IPS DF 6.9 (cell line): ENCODE data around the gene CASP9.

Source experiments
- DNase-seq: peaks from one replicate; pipeline ENCODE4 v3.0.0-alpha.2; 2013; ENCODE audit warnings: low read depth, low spot score
- H3K27ac ChIP-seq: one replicate; pipeline ENCODE4 v1.5.1; 2013; ENCODE audit warnings: low read length, control low read depth
- H3K27me3 ChIP-seq: 2 replicates; pipeline ENCODE4 v1.6.1; 2013; ENCODE audit warnings: mild to moderate bottlenecking, low read length; ENCODE audit not compliant: control insufficient read depth, insufficient read depth
- H3K36me3 ChIP-seq: 2 replicates; pipeline ENCODE4 v1.6.1; 2013; ENCODE audit warnings: low read length; ENCODE audit not compliant: control insufficient read depth, insufficient read depth
- H3K4me1 ChIP-seq: 2 replicates; pipeline ENCODE4 v1.6.1; 2013; ENCODE audit warnings: low read length; ENCODE audit not compliant: control insufficient read depth, insufficient read depth
- H3K4me3 ChIP-seq: 2 replicates; pipeline ENCODE4 v1.5.1; 2013; ENCODE audit warnings: mild to moderate bottlenecking, low read length
- H3K9me3 ChIP-seq: 2 replicates; pipeline ENCODE4 v1.6.1; 2013; ENCODE audit warnings: low read length, inconsistent platforms; ENCODE audit not compliant: control insufficient read depth, insufficient read depth
- WGBS: extraction: QIAGEN DNeasy Blood & Tissue Kit; methylation state at CpG from one replicate; pipeline ENCODE4 v1.1.7; 2013; ENCODE audit warnings: mixed read lengths, missing lambda C conversion rate; ENCODE audit not compliant: insufficient read length, insufficient coverage; 5-methylcytosine and 5-hydroxymethylcytosine counted together

Gene CASP9

DNA sequence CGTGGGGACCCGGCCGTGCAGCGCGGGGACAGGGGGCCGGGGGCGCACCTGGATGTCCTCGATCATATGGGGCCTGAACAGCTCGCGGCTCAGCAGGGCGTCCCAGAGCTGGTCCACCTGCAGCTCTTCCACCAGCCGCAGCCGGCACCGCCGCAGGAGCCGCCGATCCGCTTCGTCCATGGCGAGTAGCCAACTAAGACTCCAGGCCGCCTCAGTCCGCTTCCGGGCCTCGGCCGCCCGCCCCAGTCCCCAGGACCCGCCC, at the start of gene CASP9:
Gene CASP9 (minus strand): TSS at position 195 of the 262 bp plus-strand sequence. CDS start 15 bp downstream, at position 180.
- Histone ChIP-seq H3K4me1 (peaks cover 2% of the 10 kb centered on the region), H3K9me3 (no peaks in the 10 kb centered on the region), H3K27me3 (no peaks in the 10 kb centered on the region), H3K27ac (no peak within 1 kb of the TSS), H3K36me3 (no peaks in the 10 kb centered on the region), H3K4me3 (peak within 1 kb of the TSS; percentile 84; the same call in 1 of the 2 replicates)
- no CpG with 5 or more reads among the region's 27 CpGs for WGBS
- no peak for DNase-seq

DNA sequence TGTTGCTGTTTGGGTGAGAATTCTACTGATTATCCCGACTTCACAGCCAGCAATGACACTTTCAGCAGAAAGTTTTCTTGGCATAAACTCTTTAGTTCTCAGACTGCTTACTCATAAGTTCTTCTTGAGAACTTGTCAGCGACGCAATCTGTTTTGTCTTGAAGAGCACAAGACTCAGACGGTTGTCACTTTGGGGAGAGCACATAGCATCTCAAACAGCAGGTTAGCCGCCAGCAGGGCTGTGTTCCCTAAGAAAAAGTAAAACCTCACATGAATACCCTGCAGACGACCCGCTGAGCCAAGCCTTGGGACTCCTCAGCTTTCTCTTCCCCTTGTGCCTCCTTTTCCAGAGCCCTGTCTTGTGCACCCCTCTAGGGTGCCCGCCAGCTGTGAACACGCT, 49.5 kb upstream of the CASP9 start:
- Histone ChIP-seq H3K27me3 (no peaks in the 10 kb centered on the region), H3K4me1 (no peaks in the 10 kb centered on the region), H3K4me3 (no peak overlapping the region), H3K36me3 (peaks cover 3% of the 10 kb centered on the region; the same call in 1 of the 2 replicates), H3K9me3 (no peaks in the 10 kb centered on the region), H3K27ac (no peak overlapping the region)
- DNase-seq = no peak
- no CpG with 5 or more reads among the region's 9 CpGs for WGBS

GRCh38 chr1:15571266-15571665, 47.3 kb upstream of the CASP9 start:
- Histone ChIP-seq H3K9me3 (no peaks in the 10 kb centered on the region), H3K4me3 (no peak overlapping the region), H3K27me3 (no peaks in the 10 kb centered on the region), H3K27ac (no peak overlapping the region), H3K36me3 (peaks cover 12% of the 10 kb centered on the region; the same call in 1 of the 2 replicates), H3K4me1 (no peaks in the 10 kb centered on the region)
- no peak for DNase-seq

- no peaks in the 10 kb centered on the region for H3K4me1 ChIP-seq
- H3K27ac ChIP-seq = no peak overlapping the region
These were observed 46.8 kb upstream of the CASP9 start for GRCh38 chr1:15570861-15571260.

DNA sequence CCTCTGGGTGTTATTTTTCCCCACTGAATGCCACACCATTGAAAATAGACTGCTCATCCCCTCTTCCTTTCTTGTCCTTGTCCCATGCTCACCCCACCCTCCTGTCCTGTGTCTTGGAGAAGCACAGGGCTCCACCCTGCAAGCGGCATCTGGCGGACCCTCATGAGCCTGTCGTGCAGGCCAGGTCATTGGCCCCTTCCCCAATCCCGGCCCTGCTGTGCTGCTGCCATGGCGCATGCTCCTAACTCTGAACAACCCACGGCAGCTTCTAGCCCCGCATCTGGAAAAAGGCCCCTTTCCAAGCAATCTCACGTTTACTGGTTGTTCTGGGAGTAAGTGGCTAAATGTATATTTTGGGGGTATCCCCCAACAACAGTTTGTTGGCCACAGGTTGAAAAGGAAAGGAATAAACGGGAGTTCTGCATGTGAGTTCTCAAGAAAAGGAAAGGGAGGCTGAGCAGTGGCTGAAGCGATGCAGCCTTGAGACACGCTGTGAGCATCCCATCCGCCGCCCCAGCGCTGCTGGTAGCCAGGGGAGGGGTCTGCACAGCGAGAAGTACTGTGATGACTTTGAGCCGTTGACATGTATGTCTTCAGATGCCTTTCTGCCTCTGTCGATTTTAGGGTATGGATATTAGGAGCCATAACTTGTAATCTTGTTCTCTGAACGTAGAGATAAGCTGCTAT, 44.5 kb upstream of the CASP9 start:
- no peaks in the 10 kb centered on the region for H3K4me1 ChIP-seq
- no peak overlapping the region for H3K27ac ChIP-seq

More at GRCh38 chr1:15570861-15571260, 46.8 kb upstream of the CASP9 start:
- Histone ChIP-seq H3K9me3 (no peaks in the 10 kb centered on the region), H3K27me3 (no peaks in the 10 kb centered on the region), H3K36me3 (peaks cover 16% of the 10 kb centered on the region; the same call in 1 of the 2 replicates), H3K4me3 (no peak overlapping the region)
- DNase-seq = no peak
- no CpG with 5 or more reads among the region's 1 CpG for WGBS

DNA sequence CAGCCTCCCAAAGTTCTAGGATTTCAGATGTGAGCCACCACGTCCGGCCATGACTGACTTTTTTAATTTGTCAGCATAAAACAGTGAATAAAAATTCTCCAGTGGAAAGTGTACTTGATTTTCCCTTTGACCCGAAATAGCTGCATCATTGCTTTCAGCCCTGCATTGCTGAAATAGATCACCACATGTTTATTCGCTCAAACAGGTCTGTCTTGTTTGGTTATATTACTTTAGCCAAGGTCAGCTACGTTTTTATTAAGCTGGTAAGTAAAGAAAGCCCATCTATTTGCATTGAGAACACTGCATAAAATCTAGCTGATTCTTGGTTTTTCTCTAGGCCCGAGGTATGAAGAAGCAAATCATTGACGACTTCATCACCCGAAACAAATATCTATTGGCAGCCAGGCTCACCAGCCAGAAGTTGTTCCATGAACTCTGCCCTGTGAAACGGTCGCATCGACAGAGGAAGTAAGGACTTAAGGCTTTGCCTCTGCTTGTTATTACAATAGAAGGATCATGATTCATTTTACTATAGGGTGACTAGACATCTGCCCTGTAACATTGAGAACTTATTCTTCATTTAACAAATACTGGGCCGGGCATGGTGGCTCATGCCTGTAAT, 35.3 kb upstream of the CASP9 start:
- no peak for DNase-seq
- Histone ChIP-seq H3K4me1 (no peaks in the 10 kb centered on the region), H3K27me3 (no peaks in the 10 kb centered on the region), H3K9me3 (no peaks in the 10 kb centered on the region), H3K36me3 (peaks cover 2% of the 10 kb centered on the region; the same call in 1 of the 2 replicates), H3K4me3 (no peak overlapping the region), H3K27ac (no peak overlapping the region)
- WGBS = no CpG with 5 or more reads among the region's 12 CpGs

More for the DNA sequence above, 44.5 kb upstream of the CASP9 start:
- no peak overlapping the region for H3K4me3 ChIP-seq
- no peak for DNase-seq
- no peaks in the 10 kb centered on the region for H3K9me3 ChIP-seq
- WGBS = no CpG with 5 or more reads among the region's 18 CpGs
- no peaks in the 10 kb centered on the region for H3K27me3 ChIP-seq
- H3K36me3 ChIP-seq = peaks cover 20% of the 10 kb centered on the region; the same call in 1 of the 2 replicates

DNA sequence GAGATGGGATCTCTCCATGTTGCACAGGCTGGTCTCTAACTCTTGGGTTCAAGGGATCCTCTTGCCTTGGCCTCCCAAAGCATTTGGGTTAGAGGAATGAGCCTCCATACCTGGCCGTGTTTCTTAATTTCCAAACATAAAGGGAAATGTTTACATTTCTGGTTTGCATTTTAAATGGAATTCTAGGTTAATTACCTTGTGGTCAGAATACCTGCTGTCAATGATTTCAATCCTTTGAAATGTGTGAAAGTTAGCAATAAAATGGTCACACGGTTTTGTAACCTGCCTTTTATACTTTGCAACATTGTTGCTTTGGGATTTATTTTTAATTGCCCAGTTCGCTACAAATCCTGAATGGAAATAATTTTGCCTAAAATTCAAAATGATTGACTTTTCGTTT, 34.5 kb upstream of the CASP9 start:
- Histone ChIP-seq H3K27ac (no peak overlapping the region), H3K9me3 (no peaks in the 10 kb centered on the region), H3K36me3 (peaks cover 2% of the 10 kb centered on the region; the same call in 1 of the 2 replicates), H3K4me1 (no peaks in the 10 kb centered on the region), H3K4me3 (no peak overlapping the region), H3K27me3 (no peaks in the 10 kb centered on the region)
- DNase-seq = no peak
- 100% methylated on average over 1 of the region's 4 CpGs for WGBS

DNA sequence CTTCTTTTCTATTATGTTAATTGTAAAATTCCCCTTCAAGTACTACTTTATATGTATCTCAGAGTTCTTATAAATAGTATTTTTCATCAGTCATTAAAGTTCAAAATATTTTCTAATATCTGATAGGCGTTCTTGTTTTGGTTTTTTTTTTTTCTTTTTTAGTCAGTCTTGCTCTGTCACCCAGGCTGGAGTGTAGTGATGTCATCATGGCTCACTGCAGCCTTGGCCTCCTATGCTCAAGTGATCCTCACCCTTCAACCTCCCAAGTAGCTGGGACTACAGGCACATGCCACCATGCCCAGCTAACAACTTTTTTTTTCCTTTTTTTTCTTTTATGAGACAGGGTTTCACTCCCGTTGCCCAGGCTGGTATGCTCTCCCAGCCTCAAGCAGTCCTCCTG, 33.6 kb upstream of the CASP9 start:
- H3K9me3 ChIP-seq = no peaks in the 10 kb centered on the region
- H3K27ac ChIP-seq = no peak overlapping the region
- DNase-seq = no peak
- H3K27me3 ChIP-seq = no peaks in the 10 kb centered on the region
- H3K36me3 ChIP-seq = no peaks in the 10 kb centered on the region; the same call in 1 of the 2 replicates
- no peaks in the 10 kb centered on the region for H3K4me1 ChIP-seq
- WGBS = no CpG with 5 or more reads among the region's 2 CpGs
- H3K4me3 ChIP-seq = no peak overlapping the region

- Histone ChIP-seq H3K4me1 (no peaks in the 10 kb centered on the region), H3K27ac (no peak overlapping the region), H3K4me3 (no peak overlapping the region), H3K9me3 (no peaks in the 10 kb centered on the region), H3K27me3 (no peaks in the 10 kb centered on the region), H3K36me3 (no peaks in the 10 kb centered on the region; the same call in 1 of the 2 replicates)
- no CpG with 5 or more reads among the region's 2 CpGs for WGBS
- DNase-seq = no peak
These were observed 33.0 kb upstream of the CASP9 start for GRCh38 chr1:15557008-15557407.

DNA sequence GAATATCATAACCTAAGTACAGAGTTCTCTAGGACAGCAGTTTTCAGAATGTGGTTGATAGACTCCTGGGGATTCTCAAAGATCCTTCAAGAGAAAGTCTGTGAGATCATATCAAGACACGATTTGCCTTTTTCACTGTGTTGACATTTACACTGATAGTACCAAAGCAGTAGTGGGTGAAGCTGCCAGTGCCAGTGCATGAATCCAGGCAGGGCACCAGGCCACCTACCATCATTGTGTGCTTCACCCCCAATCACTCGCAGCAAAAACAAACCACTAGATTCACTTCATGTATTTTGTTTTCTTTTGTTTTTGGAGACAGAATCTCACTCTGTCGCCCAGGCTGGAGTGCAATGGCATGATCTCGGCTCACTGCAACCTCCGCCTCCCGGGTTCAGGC, 26.6 kb upstream of the CASP9 start:
- no peaks in the 10 kb centered on the region for H3K4me1 ChIP-seq
- no peaks in the 10 kb centered on the region for H3K9me3 ChIP-seq
- no peaks in the 10 kb centered on the region for H3K27me3 ChIP-seq
- DNase-seq = no peak
- no CpG with 5 or more reads among the region's 6 CpGs for WGBS
- H3K36me3 ChIP-seq = peaks cover 6% of the 10 kb centered on the region; the same call in 1 of the 2 replicates
- H3K4me3 ChIP-seq = no peak overlapping the region
- no peak overlapping the region for H3K27ac ChIP-seq

GRCh38 chr1:15546641-15547040, 22.6 kb upstream of the CASP9 start:
- no peak overlapping the region for H3K27ac ChIP-seq
- no peaks in the 10 kb centered on the region for H3K27me3 ChIP-seq
- no peak overlapping the region for H3K4me3 ChIP-seq
- H3K4me1 ChIP-seq = no peaks in the 10 kb centered on the region
- peaks cover 6% of the 10 kb centered on the region; the same call in 1 of the 2 replicates for H3K36me3 ChIP-seq
- no CpG with 5 or more reads among the region's 2 CpGs for WGBS
- H3K9me3 ChIP-seq = no peaks in the 10 kb centered on the region
- DNase-seq = no peak
